T follicular helper cell (primary cell): Measurements from ENCODE around the gene LRRC10.

Source experiments
- DNase-seq: peaks from one replicate; pipeline ENCODE4 v3.0.0-alpha.2; 2020; ENCODE audit warnings: low read depth

Gene LRRC10

GRCh38 chr12:69570000-69570516 is 40.6 kb downstream of the LRRC10 start:
- no peak for DNase-seq

GRCh38 chr12:69569236-69569635 is 41.5 kb downstream of the LRRC10 start:
- no peak for DNase-seq

GRCh38 chr12:69566603-69567002 is 44.1 kb downstream of the LRRC10 start:
- no peak for DNase-seq

- DNase-seq = no peak
Observed at GRCh38 chr12:69563166-69563762, 47.4 kb downstream of the LRRC10 start.
